Vagina (tissue), 2 donors: Measurements from ENCODE around the gene TMEM219.

Source experiments
- POLR2A ChIP-seq, 2 donors: fragments of 450-650 bp; IDR thresholded peaks; one replicate each; pipeline ENCODE4 v1.6.1; 2017; ENCODE audit warnings: antibody characterized with exemption in 2 of 2, mild to moderate bottlenecking in 2 of 2, moderate library complexity in 2 of 2
- POLR2AphosphoS5 ChIP-seq, 2 donors: sonication (generic); formaldehyde crosslinking; IDR thresholded peaks; one replicate each; pipeline ENCODE4 v1.9.0; 2017; ENCODE audit warnings: antibody characterized with exemption in 2 of 2, mild to moderate bottlenecking in 2 of 2, low read depth in 1 of 2; ENCODE audit not compliant: insufficient read depth in 1 of 2
- TF ChIP-seq, protein P1 (sequence below), 3 experiments: fragments of 450-650 bp in 2 of 3; fragments of 200-600 bp in 1 of 3; sonication (generic) in 1 of 3; IDR thresholded peaks; one replicate each; pipeline ENCODE4 v1.5.1; 2017 to 2019; ENCODE audit warnings: antibody characterized with exemption in 3 of 3, mild to moderate bottlenecking in 2 of 3, moderate library complexity in 2 of 3

DNA sequence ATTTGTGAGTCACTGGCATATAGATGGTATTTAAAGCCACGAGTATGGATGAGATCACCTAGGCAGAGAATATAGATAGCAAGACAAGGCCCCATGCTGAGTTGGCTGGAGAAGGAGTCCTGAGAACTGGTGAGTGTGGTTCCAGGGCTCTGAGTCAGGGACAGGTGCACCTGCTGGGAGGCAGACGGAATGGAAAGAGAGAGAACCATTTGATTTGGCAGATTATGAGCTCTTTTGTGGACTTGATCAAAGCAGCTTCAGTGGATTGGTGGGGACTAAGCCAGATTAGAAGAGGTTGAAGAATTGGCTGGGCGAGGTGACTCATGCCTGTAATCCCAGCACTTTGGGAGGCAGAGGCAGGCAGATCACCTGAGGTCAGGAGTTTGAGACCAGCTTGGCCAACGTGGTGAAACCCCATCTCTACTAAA is 56.9 kb downstream of the TMEM219 start:
- TF ChIP-seq POLR2AphosphoS5 (IDR thresholded peaks at IDR 0.05; ENCODE audit: insufficient read depth in 1 of 2, low read depth in 1 of 2) (no peak), POLR2A (IDR thresholded peaks at IDR 0.05) (no peak)
- TF ChIP-seq, protein P1, sequence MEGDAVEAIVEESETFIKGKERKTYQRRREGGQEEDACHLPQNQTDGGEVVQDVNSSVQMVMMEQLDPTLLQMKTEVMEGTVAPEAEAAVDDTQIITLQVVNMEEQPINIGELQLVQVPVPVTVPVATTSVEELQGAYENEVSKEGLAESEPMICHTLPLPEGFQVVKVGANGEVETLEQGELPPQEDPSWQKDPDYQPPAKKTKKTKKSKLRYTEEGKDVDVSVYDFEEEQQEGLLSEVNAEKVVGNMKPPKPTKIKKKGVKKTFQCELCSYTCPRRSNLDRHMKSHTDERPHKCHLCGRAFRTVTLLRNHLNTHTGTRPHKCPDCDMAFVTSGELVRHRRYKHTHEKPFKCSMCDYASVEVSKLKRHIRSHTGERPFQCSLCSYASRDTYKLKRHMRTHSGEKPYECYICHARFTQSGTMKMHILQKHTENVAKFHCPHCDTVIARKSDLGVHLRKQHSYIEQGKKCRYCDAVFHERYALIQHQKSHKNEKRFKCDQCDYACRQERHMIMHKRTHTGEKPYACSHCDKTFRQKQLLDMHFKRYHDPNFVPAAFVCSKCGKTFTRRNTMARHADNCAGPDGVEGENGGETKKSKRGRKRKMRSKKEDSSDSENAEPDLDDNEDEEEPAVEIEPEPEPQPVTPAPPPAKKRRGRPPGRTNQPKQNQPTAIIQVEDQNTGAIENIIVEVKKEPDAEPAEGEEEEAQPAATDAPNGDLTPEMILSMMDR (IDR thresholded peaks at IDR 0.05): no peak
